NCI-H2081 treated with DMSO at 0.1 percent for 48 hours (cell line): Measurements from ENCODE around the gene SLC38A8.

Experiments
- DNase-seq: peaks from one replicate; lab custom pipeline; 2025; lab: John Stamatoyannopoulos, UW

SLC38A8 gene

GRCh38 chr16:84031556-84031955, 11.0 kb downstream of the SLC38A8 start:
- DNase-seq = no peak

DNA sequence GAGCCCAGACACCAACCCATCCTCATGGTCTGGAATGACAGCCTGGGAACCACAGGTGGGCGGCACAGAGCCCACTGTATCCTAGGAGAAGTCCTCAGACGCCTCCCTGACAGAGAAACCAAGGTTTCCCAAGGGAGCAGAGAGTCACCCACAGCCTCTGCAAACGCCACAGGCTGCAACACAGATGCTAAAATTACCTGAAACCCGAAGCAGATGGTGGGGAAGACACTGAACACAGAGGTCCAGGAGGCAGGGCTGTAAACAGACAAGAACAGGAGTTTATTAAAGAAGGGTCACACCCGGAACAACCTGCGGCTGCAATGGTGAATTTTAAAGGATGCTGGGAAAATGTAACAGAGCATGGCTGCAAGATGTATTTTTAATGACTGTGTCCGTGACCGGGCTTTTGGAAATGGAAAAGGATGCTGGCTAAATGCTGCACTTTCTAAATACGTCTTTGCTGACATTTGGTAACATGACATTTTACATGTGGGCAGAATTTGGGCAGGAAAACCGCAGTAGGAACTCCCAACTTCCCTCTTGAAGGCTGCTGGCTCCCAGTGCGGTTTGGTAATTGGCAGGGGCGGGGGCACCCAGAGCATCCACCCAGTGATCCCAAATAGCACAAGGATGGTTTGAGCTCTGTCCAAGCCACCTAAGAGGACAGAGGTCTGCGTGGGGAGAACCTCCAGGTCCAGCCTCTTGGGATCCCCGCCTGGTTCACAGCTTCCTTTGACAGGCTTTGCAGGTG, 13.1 kb downstream of the SLC38A8 start:
- no peak for DNase-seq

DNA sequence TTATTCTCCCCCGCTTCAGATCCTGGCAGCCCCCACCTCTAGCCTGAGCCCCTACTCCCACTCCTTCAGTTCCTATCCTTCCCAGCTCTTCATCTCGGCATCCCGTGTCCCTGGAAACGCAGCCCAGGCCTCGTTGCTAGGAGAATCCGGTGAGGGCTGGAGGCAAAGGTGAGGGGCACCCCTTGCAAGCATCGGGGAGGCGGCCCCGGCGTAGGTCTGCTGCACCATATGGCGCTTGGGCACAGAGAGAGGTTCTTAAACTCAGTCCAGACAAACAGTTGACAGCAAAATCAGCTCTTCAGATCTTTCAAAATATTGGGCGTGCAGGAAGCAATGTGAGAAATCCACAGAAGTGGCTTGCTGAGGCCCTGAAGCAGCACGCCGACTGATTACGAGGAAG, 15.0 kb downstream of the SLC38A8 start:
- no peak for DNase-seq

- DNase-seq = no peak
Observed at GRCh38 chr16:84026606-84027005, 16.0 kb downstream of the SLC38A8 start.

DNA sequence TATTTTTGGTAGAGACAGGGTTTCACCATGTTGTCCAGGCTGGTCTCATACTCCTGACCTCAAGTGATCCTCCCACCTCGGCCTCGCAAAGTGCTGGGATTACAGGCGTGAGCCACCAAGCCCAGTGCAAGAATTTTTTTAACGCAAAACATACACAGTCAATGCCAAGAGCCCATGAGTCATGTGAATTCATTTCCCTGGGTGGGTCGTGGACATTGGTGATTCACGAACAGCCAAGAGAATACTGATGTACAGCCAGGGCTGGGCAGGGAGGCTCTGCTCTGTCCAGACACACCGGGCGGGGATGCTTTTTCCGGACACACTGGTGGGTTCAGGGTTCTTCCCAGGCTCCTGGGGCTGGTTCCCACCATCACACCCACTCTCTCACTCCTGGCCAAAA, 17.7 kb downstream of the SLC38A8 start:
- DNase-seq = no peak

DNA sequence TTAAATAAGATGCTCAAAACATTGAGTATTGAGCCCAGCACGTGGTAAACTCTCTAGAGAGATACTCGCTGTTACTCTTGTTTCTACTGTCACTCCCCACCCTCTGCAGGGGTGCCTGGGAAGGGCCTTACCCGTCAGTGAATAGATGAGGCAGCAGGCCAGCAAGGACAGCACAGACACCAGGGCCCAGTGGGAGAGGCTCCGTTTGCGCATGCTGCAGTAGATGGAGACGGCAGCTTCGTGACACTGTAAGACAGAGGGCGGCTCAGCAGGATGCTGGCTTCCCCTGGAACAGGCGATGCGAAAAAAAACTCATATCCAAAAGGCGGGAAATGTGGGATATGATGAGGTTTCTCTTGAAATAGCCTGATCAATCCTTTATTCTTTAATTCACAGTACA, 20.0 kb downstream of the SLC38A8 start:
- no peak for DNase-seq

DNA sequence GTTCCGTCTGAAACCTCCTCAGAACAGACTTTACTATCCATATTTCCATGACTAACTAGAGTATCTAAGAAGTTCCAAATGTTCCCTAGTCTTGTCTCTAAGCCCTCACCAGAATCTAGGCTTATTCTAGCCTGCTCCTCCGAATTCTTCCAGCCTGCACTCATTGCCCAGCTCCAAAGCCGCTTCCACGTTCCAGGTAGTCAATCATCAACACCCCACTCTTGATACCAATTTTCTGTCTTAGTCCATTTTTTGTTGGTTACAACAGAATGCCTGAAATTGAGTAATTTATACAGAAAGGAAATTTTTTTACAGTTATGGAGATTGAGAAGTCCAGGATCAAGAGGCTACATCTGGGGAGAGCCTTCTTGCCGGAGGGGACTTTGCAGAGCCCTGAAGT, 21.1 kb downstream of the SLC38A8 start:
- no peak for DNase-seq

GRCh38 chr16:84020353-84020752, 22.2 kb downstream of the SLC38A8 start:
- no peak for DNase-seq

- no peak for DNase-seq
Observed at GRCh38 chr16:84018710-84019109, 23.9 kb downstream of the SLC38A8 start.

DNA sequence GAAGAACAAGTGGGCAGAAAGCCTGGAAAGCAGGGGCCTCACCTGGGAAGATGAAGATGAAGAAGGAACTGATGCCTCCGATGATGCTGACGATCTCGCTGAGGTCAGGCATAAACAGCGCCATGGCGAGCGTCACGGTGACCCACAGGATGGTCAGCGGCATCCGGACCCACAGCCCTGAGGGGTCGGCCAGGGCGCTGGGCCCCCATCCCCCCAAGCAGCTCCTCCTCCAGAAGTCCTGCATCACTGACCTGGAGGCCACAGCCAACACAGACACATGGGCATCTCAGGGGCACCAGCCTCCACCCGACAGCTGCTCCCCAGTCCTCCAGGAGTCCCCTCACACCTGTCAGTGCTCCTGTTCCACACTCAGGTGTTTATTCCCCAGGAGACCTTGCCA, 26.1 kb downstream of the SLC38A8 start:
- DNase-seq = no peak

- no peak for DNase-seq
Observed at GRCh38 chr16:84015399-84015798, 27.2 kb downstream of the SLC38A8 start.

DNA sequence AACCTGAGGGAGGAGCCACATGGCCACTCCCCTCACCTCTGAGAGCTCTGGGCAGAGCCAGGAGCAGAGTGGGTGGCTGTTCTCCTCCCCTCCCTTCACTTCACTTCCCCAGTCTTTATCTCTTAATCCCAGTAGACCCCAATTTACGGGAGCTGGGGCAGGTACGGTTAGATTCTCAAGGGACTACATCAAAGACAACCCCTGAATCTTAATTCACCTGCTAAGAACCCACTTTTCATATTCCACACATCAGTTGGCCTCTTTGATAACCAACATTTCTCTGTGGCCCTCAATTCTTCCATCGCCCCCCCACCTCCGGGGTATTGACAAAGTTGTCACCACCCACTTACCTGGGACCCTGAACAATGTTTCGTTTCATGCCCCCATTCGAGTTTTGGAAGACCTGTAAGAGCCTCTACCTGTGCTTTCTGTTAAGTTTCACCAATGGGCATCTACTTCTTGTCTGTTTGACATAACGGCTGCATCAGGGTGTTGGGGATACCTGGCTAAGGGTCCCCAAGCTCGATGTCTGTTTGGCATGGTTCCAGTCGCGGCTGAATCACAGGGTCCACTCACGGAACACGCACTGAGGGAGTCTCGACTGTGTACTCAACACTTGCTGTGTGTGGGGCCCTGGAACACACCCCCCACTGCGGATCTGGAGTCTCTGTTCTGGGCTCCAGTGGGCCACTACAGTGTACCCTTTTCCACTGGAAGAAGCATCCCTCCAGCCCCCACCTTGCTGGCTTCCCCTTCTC, 27.8 kb downstream of the SLC38A8 start:
- no peak for DNase-seq

DNA sequence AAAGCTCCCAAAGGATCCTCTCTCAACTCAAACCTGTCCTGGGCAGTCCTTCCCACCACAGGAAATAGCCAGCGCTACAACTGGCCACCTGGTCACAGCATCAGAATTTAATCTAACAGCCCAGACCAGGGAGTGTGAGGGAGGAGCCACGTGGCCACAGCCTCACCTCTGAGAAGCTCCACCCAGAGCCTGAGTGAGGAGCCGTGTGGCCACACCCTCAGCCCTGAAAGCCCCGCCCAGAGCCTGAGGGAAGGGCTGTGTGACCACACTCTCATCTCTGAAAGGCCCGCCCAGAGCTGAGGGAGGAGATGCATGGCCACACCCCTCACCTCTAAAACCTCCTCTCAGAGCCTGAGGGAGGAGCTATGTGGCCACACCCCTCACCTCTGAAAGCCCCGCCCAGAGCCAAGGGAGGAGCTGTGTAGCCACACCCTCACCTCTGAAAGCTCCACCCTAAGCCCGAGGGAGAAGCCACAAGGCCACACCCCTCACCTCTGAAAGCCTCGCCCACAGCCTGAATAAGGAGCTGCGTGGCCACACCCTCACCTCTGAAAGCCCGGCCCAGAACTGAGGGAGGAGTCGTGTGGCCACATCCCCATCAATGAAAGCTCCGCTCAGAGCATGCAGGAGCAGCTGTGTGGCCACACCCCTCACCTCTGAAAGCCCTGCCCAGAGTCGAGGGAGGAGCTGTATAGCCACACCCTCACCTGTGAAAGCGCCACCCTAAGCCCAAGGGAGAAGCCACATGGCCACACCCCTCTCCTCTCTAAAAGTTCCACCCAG, 28.6 kb downstream of the SLC38A8 start:
- DNase-seq = no peak

DNA sequence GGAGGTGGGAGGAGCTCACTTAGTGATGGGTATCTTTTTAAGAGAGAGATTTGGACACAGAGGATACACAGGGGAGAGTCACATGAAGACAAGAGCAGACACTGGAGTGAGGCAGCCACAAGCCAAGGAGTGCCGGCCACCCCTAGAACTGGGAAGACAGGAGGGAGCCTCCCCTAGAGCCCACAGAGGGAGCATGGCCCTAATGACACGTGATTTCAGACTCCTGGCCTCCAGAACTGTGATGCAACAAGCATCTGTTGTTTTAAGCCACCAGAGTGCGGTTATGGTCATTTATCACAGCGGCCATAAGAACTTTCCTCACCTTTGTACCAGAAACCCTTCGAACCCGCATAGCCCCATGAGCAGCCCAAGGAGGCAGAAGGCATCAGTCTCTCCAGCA, 33.3 kb downstream of the SLC38A8 start:
- DNase-seq = no peak

DNA sequence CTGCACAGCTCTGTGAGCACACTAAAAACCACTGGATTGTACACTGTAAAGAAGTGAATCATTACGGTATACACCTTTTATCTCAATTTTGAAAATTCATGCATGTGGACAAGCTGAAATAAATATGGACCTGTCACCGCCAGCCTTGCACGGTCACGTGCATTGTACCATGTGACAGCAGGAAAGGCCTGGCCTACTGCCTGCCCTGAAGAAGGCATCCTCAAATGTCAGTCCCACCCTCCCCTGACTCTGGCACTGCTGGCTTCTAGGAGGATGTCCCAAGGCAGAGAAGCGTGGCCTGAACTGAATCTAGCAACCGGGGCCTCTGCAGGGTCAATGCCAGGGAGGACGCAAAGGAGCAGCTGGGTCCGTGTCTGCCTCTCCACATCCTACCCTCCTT, 34.6 kb downstream of the SLC38A8 start:
- DNase-seq = no peak

- no peak for DNase-seq
Observed at GRCh38 chr16:84007520-84007919, 35.1 kb downstream of the SLC38A8 start.

DNA sequence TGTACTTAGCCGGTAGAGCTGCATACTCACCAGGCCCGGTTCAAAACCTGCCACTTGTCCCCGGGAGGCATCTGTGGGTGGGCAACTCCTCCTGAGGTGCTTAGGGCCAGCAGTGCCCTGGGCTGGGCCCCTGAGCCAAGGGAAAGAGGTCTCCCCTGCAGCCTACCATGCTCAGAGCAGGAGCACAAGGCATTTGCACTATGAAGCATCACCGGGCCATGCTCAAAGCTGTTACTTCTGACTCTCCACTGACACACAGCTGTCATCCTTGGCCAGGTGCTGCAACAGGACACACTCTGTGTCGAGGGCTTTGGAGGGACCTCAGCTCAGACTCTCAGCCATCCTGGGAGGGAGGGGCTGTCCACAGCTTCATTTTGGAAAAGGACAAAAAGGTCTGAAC, 37.2 kb downstream of the SLC38A8 start:
- DNase-seq = no peak

- DNase-seq = no peak
Observed at GRCh38 chr16:84004442-84004841, 38.2 kb downstream of the SLC38A8 start.

DNA sequence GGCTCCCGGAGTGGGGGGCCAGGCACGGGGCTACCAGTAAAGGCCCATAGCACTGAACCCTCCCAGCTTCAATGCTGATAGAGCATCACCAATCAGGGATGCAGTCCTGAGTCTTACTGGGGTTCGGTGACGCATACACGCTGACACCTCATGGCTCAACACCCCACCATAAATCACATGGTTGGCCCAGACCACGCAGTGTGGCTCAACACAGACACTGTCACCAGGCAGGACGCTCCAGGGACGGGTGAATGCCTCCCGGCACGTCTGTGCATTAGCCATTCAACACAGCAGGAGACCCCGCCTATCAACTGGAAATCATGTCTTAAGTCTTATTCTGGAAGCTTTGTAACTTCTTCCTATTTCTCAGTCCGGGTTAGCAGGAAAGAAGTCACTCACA, 39.6 kb downstream of the SLC38A8 start:
- no peak for DNase-seq

- no peak for DNase-seq
Observed at GRCh38 chr16:84001726-84002125, 40.9 kb downstream of the SLC38A8 start.

DNA sequence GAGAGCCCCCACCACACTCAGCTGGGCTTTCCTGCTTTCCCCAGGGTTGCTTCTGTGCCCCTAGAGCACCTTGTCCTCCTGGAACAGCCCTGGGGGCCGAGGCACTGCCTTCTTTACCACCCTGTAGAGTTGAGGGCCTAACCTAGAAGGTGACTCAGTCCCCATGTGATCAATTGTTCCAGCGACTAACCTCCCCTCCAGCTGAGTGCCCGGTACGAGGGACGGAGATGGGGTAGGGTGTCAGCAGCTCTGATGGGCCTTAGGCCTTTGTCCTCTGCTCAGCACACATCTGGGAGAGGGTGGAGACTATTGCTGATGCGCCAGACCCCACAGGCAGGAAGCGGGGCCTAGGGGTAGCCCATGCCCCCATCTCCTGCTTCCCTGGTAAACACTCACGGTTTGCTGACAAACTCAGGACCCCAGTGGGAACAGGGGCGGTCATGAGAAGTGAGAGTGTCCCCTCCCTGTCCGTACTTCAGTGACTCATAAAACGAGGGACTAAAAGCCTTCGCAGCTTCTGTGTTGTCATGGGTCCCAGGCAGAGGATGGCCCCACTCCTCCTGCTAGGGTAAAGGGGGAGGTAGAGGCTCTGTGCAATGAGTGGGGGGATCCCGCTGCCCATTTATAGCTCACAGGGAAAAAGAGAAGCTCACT, 41.5 kb downstream of the SLC38A8 start:
- no peak for DNase-seq

- no peak for DNase-seq
Observed at GRCh38 chr16:83998091-83998490, 44.5 kb downstream of the SLC38A8 start.
